ENCODE results near the gene SEC14L1. TPM values are rescaled to one million over a fixed set of nuclear protein-coding genes. Genes with fewer than 3 reads are reported as not detected.

SEC14L1 gene
- total and polyA plus RNA-seq, 2 of the 8 experiments (the other 6 are each of a cell fraction or from before 2014, with no cell fraction given): 27.2 to 74.4 TPM

DNA sequence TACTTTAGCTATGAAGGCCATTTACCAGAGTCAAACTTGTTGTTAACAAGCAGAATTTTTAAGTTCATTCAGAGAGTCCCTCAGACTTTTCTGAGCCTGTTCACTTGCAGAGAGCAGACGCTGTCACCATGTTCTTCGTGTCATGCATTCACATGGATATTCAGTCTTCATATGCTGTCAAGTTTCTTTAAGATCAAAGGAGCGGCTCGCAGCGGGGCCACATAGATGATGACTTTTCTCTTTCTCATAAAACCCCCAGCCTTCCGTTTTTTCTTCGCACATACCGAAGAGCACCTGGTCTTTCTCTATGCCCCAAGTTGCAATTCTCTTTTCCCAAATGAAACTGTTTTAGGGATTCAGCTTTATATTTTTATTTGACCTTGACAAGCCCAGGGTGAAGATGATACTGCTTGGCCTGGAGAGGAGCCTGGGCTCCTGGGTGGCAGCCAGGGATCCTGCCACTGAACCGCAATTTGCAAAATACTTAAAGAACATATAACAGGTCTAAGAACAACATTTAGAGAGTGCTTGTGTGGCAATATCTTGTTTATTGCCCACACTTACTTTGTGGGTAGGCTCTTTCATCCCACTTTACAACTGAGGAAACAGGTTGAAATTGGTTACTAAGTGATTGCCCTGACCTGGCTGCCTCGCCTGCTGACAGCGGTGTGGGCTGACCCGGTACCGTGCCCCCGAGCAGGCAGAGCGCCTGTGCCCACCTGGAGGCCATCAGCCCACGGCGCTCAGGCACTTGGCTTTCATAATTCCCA is 22.9 kb downstream of the SEC14L1 start (continued):
- TF ChIP-seq, protein P1, sequence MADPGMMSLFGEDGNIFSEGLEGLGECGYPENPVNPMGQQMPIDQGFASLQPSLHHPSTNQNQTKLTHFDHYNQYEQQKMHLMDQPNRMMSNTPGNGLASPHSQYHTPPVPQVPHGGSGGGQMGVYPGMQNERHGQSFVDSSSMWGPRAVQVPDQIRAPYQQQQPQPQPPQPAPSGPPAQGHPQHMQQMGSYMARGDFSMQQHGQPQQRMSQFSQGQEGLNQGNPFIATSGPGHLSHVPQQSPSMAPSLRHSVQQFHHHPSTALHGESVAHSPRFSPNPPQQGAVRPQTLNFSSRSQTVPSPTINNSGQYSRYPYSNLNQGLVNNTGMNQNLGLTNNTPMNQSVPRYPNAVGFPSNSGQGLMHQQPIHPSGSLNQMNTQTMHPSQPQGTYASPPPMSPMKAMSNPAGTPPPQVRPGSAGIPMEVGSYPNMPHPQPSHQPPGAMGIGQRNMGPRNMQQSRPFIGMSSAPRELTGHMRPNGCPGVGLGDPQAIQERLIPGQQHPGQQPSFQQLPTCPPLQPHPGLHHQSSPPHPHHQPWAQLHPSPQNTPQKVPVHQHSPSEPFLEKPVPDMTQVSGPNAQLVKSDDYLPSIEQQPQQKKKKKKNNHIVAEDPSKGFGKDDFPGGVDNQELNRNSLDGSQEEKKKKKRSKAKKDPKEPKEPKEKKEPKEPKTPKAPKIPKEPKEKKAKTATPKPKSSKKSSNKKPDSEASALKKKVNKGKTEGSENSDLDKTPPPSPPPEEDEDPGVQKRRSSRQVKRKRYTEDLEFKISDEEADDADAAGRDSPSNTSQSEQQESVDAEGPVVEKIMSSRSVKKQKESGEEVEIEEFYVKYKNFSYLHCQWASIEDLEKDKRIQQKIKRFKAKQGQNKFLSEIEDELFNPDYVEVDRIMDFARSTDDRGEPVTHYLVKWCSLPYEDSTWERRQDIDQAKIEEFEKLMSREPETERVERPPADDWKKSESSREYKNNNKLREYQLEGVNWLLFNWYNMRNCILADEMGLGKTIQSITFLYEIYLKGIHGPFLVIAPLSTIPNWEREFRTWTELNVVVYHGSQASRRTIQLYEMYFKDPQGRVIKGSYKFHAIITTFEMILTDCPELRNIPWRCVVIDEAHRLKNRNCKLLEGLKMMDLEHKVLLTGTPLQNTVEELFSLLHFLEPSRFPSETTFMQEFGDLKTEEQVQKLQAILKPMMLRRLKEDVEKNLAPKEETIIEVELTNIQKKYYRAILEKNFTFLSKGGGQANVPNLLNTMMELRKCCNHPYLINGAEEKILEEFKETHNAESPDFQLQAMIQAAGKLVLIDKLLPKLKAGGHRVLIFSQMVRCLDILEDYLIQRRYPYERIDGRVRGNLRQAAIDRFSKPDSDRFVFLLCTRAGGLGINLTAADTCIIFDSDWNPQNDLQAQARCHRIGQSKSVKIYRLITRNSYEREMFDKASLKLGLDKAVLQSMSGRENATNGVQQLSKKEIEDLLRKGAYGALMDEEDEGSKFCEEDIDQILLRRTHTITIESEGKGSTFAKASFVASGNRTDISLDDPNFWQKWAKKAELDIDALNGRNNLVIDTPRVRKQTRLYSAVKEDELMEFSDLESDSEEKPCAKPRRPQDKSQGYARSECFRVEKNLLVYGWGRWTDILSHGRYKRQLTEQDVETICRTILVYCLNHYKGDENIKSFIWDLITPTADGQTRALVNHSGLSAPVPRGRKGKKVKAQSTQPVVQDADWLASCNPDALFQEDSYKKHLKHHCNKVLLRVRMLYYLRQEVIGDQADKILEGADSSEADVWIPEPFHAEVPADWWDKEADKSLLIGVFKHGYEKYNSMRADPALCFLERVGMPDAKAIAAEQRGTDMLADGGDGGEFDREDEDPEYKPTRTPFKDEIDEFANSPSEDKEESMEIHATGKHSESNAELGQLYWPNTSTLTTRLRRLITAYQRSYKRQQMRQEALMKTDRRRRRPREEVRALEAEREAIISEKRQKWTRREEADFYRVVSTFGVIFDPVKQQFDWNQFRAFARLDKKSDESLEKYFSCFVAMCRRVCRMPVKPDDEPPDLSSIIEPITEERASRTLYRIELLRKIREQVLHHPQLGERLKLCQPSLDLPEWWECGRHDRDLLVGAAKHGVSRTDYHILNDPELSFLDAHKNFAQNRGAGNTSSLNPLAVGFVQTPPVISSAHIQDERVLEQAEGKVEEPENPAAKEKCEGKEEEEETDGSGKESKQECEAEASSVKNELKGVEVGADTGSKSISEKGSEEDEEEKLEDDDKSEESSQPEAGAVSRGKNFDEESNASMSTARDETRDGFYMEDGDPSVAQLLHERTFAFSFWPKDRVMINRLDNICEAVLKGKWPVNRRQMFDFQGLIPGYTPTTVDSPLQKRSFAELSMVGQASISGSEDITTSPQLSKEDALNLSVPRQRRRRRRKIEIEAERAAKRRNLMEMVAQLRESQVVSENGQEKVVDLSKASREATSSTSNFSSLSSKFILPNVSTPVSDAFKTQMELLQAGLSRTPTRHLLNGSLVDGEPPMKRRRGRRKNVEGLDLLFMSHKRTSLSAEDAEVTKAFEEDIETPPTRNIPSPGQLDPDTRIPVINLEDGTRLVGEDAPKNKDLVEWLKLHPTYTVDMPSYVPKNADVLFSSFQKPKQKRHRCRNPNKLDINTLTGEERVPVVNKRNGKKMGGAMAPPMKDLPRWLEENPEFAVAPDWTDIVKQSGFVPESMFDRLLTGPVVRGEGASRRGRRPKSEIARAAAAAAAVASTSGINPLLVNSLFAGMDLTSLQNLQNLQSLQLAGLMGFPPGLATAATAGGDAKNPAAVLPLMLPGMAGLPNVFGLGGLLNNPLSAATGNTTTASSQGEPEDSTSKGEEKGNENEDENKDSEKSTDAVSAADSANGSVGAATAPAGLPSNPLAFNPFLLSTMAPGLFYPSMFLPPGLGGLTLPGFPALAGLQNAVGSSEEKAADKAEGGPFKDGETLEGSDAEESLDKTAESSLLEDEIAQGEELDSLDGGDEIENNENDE (IDR thresholded peaks at IDR 0.05; ENCODE audit: insufficient replicate concordance, low read length): no peak
- no peak for TF ChIP-seq FOSL1 (IDR thresholded peaks at IDR 0.05; ENCODE audit: insufficient read depth, low read depth, low read length)
- no peak for TF ChIP-seq EZH2 (IDR thresholded peaks at IDR 0.05; ENCODE audit: low read depth, low read length, severe bottlenecking)
- no peak for TF ChIP-seq SP4 (IDR thresholded peaks at IDR 0.05; ENCODE audit: low read length)
- TF ChIP-seq CBX5 (IDR thresholded peaks at IDR 0.05; ENCODE audit: low read depth, low read length): no peak
- no peak for TF ChIP-seq RXRA (IDR thresholded peaks at IDR 0.05; ENCODE audit: insufficient read depth, low read depth, low read length)
- no peak for TF ChIP-seq JUN (IDR thresholded peaks at IDR 0.05; ENCODE audit: low read depth, low read length)
- no peak for TF ChIP-seq ASH2L (IDR thresholded peaks at IDR 0.05; ENCODE audit: low read length)
- no peak for TF ChIP-seq CTBP2 (IDR thresholded peaks at IDR 0.05; ENCODE audit: borderline replicate concordance, insufficient read depth, insufficient read length, low read length)
